Colonic mucosa (tissue), 4 donors: ENCODE data around the gene ACP1. TPM values are rescaled to one million over a fixed set of nuclear protein-coding genes. Genes with fewer than 3 reads are reported as not detected.

ENCODE experiments used
- DNase-seq: peaks from one replicate; pipeline ENCODE4 v3.0.0-alpha.2; 2020
- H3K27ac ChIP-seq: fragments of 200-600 bp; one replicate; pipeline ENCODE4 v1.8.0; 2021
- H3K27me3 ChIP-seq: fragments of 200-600 bp; one replicate; pipeline ENCODE4 v1.8.0; 2021
- H3K36me3 ChIP-seq: fragments of 200-600 bp; one replicate; pipeline ENCODE4 v1.8.0; 2021
- H3K4me1 ChIP-seq: fragments of 200-600 bp; one replicate; pipeline ENCODE4 v1.8.0; 2021; ENCODE audit warnings: mild to moderate bottlenecking
- H3K4me3 ChIP-seq: fragments of 200-600 bp; one replicate; pipeline ENCODE4 v1.8.0; 2021
- H3K9ac ChIP-seq, 2 donors: one replicate each; pipeline ENCODE4 v1.7.0; 2013; ENCODE audit warnings: control low read depth in 2 of 2, low read depth in 2 of 2, low read length in 2 of 2
- H3K9me3 ChIP-seq: fragments of 200-600 bp; one replicate; pipeline ENCODE4 v1.8.0; 2021
- intact Hi-C: fragments of 100-400 bp; cut with DNase I; formaldehyde crosslinking; loops from one replicate; pipeline ENCODE4 v1.14.1; 2022
- total RNA-seq, 2 donors: library from RNA; stranded (reverse); fragmentation: NEBNext Ultra II Directional in 1 of 2; extraction: Animal tissue kit (Norgen Biotek cat#: 25700) in 1 of 2; gene quantifications; one replicate each; pipeline ENCODE4 v1.2.1, GENCODE V29; 2021
- TF ChIP-seq, protein P1 (sequence below): fragments of 200-600 bp; IDR thresholded peaks from one replicate; pipeline ENCODE4 v1.8.0; 2022; ENCODE audit warnings: antibody characterized with exemption, mild to moderate bottlenecking
- donor health status: healthy.
- donor health status: DM: no; HTN: no; CAD: no.
- donor health status: DM: no; HTN: no; CAD: no.

The ACP1 gene
- total RNA-seq, 2 donors from 2014 or later: 92.5 to 106 TPM

GRCh38 chr2:319059-319600 lies 54.4 kb downstream of the ACP1 start:
- H3K9ac ChIP-seq: no peak overlapping the region
- no peak overlapping the region for H3K4me3 ChIP-seq
- H3K4me1 ChIP-seq: no peaks in the 10 kb centered on the region
- no peaks in the 10 kb centered on the region for H3K27me3 ChIP-seq
- H3K27ac ChIP-seq: no peak overlapping the region
- DNase-seq: no peak
- TF ChIP-seq, protein P1, sequence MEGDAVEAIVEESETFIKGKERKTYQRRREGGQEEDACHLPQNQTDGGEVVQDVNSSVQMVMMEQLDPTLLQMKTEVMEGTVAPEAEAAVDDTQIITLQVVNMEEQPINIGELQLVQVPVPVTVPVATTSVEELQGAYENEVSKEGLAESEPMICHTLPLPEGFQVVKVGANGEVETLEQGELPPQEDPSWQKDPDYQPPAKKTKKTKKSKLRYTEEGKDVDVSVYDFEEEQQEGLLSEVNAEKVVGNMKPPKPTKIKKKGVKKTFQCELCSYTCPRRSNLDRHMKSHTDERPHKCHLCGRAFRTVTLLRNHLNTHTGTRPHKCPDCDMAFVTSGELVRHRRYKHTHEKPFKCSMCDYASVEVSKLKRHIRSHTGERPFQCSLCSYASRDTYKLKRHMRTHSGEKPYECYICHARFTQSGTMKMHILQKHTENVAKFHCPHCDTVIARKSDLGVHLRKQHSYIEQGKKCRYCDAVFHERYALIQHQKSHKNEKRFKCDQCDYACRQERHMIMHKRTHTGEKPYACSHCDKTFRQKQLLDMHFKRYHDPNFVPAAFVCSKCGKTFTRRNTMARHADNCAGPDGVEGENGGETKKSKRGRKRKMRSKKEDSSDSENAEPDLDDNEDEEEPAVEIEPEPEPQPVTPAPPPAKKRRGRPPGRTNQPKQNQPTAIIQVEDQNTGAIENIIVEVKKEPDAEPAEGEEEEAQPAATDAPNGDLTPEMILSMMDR: no peak
- no peaks in the 10 kb centered on the region for H3K36me3 ChIP-seq
- H3K9me3 ChIP-seq: no peaks in the 10 kb centered on the region
- intact Hi-C loops: no loop called here

DNA sequence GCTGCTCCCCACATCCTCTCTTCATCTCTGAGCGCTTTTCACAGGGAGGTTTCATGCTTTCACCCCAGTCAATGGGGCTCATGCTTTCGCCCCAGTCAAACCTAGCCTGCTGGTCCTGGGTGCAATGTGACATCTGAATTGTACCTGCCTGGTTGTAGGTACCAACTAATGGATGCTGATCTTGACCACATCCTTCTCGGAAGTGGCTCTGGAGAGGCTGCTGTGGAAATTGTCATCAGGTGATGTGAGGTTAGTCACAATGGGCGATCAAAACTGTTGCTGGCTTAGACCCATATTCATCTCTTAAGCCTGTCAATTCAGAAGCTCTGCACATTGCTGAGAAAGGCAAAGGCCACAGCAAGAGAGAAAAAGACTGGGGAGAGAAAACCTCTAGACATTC lies 55.8 kb downstream of the ACP1 start:
- DNase-seq: no peak
- TF ChIP-seq, protein P1: no peak
- intact Hi-C loops: no loop called here

DNA sequence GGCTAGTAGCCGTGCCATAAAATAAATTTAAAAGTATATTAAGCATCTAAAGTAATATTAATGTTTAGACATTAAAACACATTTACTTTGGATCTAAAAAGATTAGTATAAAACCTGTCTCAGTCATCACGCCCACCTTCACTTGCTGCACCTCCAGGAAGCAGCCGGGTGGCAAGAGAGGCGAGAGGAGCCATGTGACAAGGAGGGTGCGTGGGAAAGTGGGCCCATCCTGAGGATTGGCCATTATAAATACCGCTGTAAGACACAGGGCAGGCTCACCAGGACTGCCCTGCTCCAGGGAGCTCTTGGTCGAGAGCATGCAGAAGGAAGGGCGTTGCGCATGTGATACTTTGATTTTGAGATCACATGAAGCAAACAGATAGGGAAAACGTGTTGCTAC lies 57.6 kb downstream of the ACP1 start:
- Histone ChIP-seq H3K4me3 (no peak overlapping the region), H3K4me1 (no peaks in the 10 kb centered on the region), H3K9me3 (no peaks in the 10 kb centered on the region), H3K9ac (no peak overlapping the region), H3K27me3 (no peaks in the 10 kb centered on the region), H3K27ac (no peak overlapping the region), H3K36me3 (no peaks in the 10 kb centered on the region)
- intact Hi-C loops: no loop called here
- no peak for DNase-seq
- TF ChIP-seq, protein P1: no peak

More for the DNA sequence above, 55.8 kb downstream of the ACP1 start:
- no peaks in the 10 kb centered on the region for H3K27me3 ChIP-seq
- no peaks in the 10 kb centered on the region for H3K4me1 ChIP-seq
- H3K9me3 ChIP-seq: no peaks in the 10 kb centered on the region
- no peak overlapping the region for H3K27ac ChIP-seq
- H3K36me3 ChIP-seq: no peaks in the 10 kb centered on the region
- no peak overlapping the region for H3K4me3 ChIP-seq
- H3K9ac ChIP-seq: no peak overlapping the region

DNA sequence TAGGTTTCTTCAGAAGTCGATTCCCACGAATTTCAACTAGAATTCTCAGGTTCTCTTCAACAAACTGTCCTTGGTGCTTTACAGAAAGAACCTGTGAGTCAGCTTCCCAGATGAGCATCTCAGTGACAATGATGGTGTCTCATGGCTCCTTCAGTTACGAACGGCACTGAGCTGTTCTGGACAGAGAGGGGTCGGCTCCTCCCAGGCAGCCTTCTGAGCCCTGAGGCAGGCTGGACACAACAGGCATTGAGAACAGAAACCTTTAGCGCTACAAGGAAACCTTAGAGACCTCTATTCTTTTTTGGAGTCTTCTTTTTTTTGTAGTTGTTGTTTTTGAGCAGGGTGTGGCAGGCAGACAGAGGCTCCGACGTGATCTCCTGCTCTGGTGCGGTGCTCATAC lies 58.3 kb downstream of the ACP1 start:
- no peak overlapping the region for H3K27ac ChIP-seq
- no peak overlapping the region for H3K4me3 ChIP-seq
- H3K9me3 ChIP-seq: no peaks in the 10 kb centered on the region
- no peak overlapping the region for H3K9ac ChIP-seq
- no peak for DNase-seq
- H3K27me3 ChIP-seq: no peaks in the 10 kb centered on the region
- H3K36me3 ChIP-seq: no peaks in the 10 kb centered on the region
- no peaks in the 10 kb centered on the region for H3K4me1 ChIP-seq
- intact Hi-C loops: no loop called here
- TF ChIP-seq, protein P1: no peak

Other genes with a start within 250 kb of the ACP1 start
- gene FAM110C, start 218.4 kb upstream of the ACP1 start, total RNA-seq: 10 to 100 TPM; 20.1 to 24.6 TPM
- gene SH3YL1, start 915 bp upstream of the ACP1 start, total RNA-seq: 100 to 1,000 TPM; 116 to 139 TPM
- 1 to 10 TPM in 1 of 2 donors, under 1 TPM in 1; 0.72 to 3.3 TPM for gene ALKAL2, start 23.1 kb downstream of the ACP1 start, total RNA-seq